Subcutaneous adipose tissue (tissue), 4 donors: ENCODE measurements around the gene RPS6KL1. TPM values are rescaled to one million over a fixed set of nuclear protein-coding genes. Genes with fewer than 3 reads are reported as not detected.

Experiments used
- total RNA-seq, 4 donors: library from RNA; depleted of rRNA; stranded (reverse); fragments of >200 nt; gene quantifications; one replicate each; pipeline ENCODE4 v1.1.0, GENCODE V29; 2016
- TF ChIP-seq, protein P1 (sequence below): fragments of 450-650 bp; IDR thresholded peaks from one replicate; pipeline ENCODE4 v1.5.1; 2016; ENCODE audit warnings: low read depth, mild to moderate bottlenecking, control low read depth, antibody characterized with exemption, moderate library complexity

Gene RPS6KL1
- total RNA-seq, 4 donors from 2014 or later: 1.1 to 13.6 (median 3.7) TPM

DNA sequence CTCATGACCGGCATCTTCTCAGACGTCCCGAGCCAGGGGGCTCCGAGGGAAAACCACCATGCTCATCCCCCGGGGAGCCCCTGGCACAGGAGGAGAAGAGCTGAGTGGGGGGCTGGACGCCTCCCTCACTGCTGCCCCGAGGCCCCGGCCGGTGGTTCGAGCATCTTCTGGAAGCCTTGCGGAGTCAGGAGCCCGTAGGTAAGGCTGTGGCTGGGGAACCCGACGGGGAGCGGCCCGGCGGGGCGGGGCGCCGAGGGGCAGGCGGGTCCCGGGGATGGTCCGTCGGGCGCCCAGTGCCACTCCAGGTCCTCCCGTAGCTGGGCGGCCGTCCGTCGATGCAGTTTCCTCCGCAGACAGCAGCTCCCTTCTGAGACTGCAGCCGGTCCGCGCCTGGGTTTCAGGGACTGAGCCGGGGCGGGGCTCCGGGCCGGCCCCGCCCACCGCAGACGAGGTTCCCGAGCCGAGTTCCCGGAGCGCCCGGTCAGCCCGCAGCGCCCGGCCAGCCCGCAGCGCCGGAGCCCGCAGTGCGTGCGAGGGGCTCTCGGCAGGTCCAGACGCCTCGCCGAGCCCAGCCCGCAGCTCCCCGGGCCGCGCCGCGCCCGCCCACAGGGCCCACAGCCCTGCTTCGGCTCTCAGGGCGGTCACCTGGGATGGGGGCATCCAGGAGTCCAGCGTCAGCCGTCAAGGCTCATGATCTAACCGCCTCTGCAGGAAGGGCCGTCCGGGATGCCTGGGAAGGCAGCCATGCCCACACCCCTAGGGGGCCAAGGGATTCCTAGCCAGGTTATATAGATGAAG, 32.4 kb upstream of the RPS6KL1 start, which contains the start of gene PGF:
Gene PGF (minus strand): TSS at position 369 of the 798 bp plus-strand sequence. CDS start 355 bp downstream, at position 14.
- TF ChIP-seq, protein P1, sequence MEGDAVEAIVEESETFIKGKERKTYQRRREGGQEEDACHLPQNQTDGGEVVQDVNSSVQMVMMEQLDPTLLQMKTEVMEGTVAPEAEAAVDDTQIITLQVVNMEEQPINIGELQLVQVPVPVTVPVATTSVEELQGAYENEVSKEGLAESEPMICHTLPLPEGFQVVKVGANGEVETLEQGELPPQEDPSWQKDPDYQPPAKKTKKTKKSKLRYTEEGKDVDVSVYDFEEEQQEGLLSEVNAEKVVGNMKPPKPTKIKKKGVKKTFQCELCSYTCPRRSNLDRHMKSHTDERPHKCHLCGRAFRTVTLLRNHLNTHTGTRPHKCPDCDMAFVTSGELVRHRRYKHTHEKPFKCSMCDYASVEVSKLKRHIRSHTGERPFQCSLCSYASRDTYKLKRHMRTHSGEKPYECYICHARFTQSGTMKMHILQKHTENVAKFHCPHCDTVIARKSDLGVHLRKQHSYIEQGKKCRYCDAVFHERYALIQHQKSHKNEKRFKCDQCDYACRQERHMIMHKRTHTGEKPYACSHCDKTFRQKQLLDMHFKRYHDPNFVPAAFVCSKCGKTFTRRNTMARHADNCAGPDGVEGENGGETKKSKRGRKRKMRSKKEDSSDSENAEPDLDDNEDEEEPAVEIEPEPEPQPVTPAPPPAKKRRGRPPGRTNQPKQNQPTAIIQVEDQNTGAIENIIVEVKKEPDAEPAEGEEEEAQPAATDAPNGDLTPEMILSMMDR: no peak

DNA sequence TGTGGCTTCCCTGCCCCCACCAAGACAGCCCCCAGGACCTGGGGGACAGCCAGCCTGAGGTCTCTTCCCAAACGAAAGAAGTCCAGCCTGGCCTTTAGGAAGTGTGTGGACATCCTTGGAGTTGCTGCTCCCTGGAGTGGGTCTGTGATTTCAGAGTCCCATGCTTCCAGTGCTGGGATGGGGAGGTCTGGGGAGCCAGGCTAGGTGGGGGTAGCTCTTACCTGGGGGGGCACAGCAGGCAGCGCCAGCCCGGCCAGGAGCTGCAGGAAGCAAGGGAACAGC, 31.8 kb upstream of the RPS6KL1 start:
- TF ChIP-seq, protein P1: no peak

DNA sequence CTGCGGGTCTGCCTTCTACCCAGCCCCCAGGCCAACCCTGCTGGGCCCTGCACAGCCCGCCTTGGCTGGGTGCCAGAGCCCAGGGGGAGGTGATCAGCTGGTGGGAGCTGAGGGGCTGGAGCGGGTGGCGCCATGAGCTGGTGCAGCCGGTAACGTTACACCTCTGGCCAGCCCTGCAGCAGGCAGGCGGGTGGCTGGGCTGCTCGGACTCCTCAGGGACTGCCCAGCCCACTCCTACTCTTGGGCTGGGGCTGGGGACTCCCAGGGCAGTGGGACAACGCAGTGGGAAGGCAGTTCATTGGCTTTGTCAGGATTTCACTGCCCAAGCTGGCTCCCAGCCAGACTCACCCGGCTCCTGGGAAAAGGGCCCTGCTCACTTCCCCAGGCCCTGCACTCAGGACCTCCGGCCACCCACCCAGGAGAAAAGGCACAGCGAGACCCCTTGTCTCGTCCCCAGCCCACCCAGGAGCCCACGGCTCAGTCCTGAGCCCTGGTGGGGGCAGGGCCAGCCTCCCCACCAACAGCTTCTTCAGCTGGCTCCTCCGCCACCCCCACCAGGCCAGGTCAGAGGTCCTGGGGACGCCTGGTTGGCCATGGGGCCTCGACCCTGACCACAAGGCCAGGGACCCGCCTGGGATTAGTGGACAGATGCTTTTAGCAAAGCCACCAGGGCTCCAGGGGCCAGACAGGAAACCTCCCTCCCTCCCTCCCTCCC, 31.3 kb upstream of the RPS6KL1 start:
- TF ChIP-seq, protein P1: no peak

DNA sequence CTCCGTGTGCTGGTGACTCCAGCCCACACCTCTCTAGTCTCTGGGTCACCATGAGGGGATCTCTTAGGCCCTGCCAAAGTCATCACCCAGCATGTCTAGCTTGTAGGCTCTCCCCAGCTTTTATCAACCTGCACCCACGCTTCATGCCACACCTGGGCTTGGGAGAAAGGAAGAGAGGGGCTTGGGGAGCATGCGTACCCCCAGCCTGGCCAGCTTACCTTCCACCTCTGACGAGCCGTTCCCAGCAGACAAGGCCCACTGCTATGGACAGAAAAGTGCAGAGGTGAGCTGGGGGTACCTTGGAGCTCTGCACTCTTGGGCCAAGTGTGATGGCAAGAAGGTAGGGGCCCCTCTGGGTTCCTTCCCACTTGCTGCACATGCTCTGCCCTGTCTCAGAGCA, 30.6 kb upstream of the RPS6KL1 start:
- TF ChIP-seq, protein P1: no peak

DNA sequence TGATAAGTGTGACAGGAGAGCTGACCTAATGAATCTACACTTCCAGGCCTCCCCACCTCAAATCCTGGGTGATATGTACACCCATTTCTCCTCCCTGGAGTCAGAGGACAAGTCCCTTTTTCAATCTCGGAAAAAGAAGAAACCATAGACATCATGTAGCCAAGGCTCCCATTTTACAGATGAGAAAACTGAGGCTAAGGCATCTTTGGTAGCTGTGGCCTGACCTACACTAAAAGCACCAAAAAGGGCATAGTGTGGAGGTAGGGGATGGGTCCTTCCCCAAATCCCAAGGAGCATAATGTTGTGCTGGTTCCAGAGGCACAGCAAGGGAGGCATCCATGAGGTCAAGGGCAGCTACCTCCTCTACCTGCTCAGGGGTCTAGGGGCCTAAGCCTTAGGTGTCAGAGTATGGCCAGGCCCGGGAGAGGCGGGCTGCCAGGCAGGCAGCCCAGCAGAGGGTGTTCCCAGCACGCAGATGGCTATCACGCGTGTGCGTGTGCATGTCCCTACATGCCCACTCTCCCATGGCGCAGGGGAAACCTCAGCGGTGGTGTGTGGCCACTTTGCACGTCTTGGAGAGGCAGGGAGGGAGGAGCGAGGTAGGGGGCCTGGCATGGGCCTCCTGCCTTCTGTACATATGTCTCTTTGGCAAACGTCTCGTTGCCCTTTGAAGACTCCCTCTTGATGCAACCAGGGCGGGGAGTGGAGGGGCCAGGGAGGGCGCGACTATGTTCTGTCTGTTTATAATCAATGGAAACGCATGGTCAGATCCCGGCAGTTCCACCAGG, 29.8 kb upstream of the RPS6KL1 start:
- TF ChIP-seq, protein P1: no peak

DNA sequence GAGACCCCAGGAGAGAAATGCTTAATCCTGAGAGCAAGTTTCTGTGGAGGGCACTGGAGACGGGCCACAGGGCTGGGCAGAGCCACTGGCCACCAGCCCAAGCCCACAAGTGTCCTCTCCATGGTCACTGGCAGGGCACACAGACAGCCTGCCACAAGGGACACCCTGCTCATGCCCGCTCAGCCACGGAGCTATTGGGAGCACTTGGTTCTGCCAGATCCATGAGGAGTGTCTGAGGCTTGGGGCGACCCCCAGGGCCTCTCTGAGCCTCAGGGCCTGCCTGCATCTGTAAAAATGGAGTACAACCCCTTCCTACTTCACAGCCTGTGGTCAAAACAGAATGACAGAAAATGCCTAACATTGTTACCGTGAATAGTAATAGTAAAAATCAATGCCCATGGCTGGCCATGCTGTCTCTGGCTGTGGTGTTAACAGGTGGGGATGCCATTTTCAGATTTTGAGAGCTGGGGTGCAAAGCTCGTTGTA, 29.2 kb upstream of the RPS6KL1 start:
- TF ChIP-seq, protein P1: no peak
